Trophoblast cell (in vitro differentiated cells and primary cell): ENCODE measurements around the gene CAPN14.
A peak's percentile ranks its signal among the peaks of the same experiment; 100 is the strongest.

Experiments used
- DNase-seq, 2 donors: peaks; one replicate each; pipeline ENCODE4 v3.0.0-alpha.2; 2016
- H2AFZ ChIP-seq: 2 replicates; pipeline ENCODE4 v1.6.1; 2013; ENCODE audit warnings: low read length, moderate library complexity, mild to moderate bottlenecking; ENCODE audit not compliant: insufficient read depth, poor library complexity
- H2AK5ac ChIP-seq: 2 replicates; pipeline ENCODE4 v1.6.1; 2013; ENCODE audit warnings: mild to moderate bottlenecking, low read length
- H2BK120ac ChIP-seq: 2 replicates; pipeline ENCODE4 v1.6.1; 2013; ENCODE audit warnings: low read length, mild to moderate bottlenecking, moderate library complexity; ENCODE audit not compliant: insufficient read depth, poor library complexity
- H2BK12ac ChIP-seq: 2 replicates; pipeline ENCODE4 v1.6.1; 2013; ENCODE audit warnings: mild to moderate bottlenecking, low read length, moderate library complexity
- H2BK5ac ChIP-seq: 2 replicates; pipeline ENCODE4 v1.6.1; 2013; ENCODE audit warnings: low read length, low read depth, moderate library complexity, mild to moderate bottlenecking; ENCODE audit not compliant: poor library complexity
- H3K14ac ChIP-seq: 2 replicates; pipeline ENCODE4 v1.6.1; 2013; ENCODE audit warnings: mild to moderate bottlenecking, low read length
- H3K18ac ChIP-seq: 2 replicates; pipeline ENCODE4 v1.6.1; 2013; ENCODE audit warnings: mild to moderate bottlenecking, low read length
- H3K23ac ChIP-seq: 2 replicates; pipeline ENCODE4 v1.6.1; 2013; ENCODE audit warnings: low read length
- H3K27ac ChIP-seq: 2 replicates; pipeline ENCODE4 v1.5.1; 2013; ENCODE audit warnings: low read depth, mild to moderate bottlenecking, inconsistent platforms, low read length, moderate library complexity
- H3K27me3 ChIP-seq: 2 replicates; pipeline ENCODE4 v1.6.1; 2013; ENCODE audit warnings: inconsistent platforms, mild to moderate bottlenecking, low read length, moderate library complexity; ENCODE audit not compliant: insufficient read depth
- H3K36me3 ChIP-seq, 2 experiments: 1 replicate in 1 of 2; 2 replicates in 1 of 2; pipeline ENCODE4 v1.6.1; 2013; ENCODE audit warnings: low read length in 2 of 2, mild to moderate bottlenecking in 2 of 2, moderate library complexity in 1 of 2; ENCODE audit not compliant: insufficient read depth in 2 of 2, control insufficient read depth in 1 of 2
- H3K4ac ChIP-seq: 2 replicates; pipeline ENCODE4 v1.6.1; 2013; ENCODE audit warnings: low read depth, mild to moderate bottlenecking, low read length, moderate library complexity
- H3K4me1 ChIP-seq, 2 experiments: 1 replicate in 1 of 2; 2 replicates in 1 of 2; pipeline ENCODE4 v1.6.1; 2013; ENCODE audit warnings: low read length in 2 of 2, mild to moderate bottlenecking in 2 of 2, moderate library complexity in 1 of 2; ENCODE audit not compliant: insufficient read depth in 2 of 2, control insufficient read depth in 1 of 2
- H3K4me2 ChIP-seq: 2 replicates; pipeline ENCODE4 v1.6.1; 2013; ENCODE audit warnings: inconsistent platforms, mild to moderate bottlenecking, low read length, moderate library complexity
- H3K4me3 ChIP-seq: 2 replicates; pipeline ENCODE4 v1.5.1; 2013; ENCODE audit warnings: mild to moderate bottlenecking, low read depth, low read length, inconsistent platforms
- H3K79me1 ChIP-seq: one replicate; pipeline ENCODE4 v1.6.1; 2013; ENCODE audit warnings: low read length
- H3K79me2 ChIP-seq: 2 replicates; pipeline ENCODE4 v1.6.1; 2013; ENCODE audit warnings: low read length, mild to moderate bottlenecking; ENCODE audit not compliant: control insufficient read depth, insufficient read depth, poor library complexity
- H3K9ac ChIP-seq: 2 replicates; pipeline ENCODE4 v1.6.1; 2013; ENCODE audit warnings: mild to moderate bottlenecking, low read length
- H3K9me3 ChIP-seq: 2 replicates; pipeline ENCODE4 v1.6.1; 2013; ENCODE audit warnings: low read depth, mild to moderate bottlenecking, control low read depth, inconsistent platforms, low read length; ENCODE audit not compliant: insufficient read depth
- H4K12ac ChIP-seq: 2 replicates; pipeline ENCODE4 v1.6.1; 2013; ENCODE audit warnings: low read depth, mild to moderate bottlenecking, low read length, moderate library complexity
- H4K8ac ChIP-seq: 2 replicates; pipeline ENCODE4 v1.6.1; 2013; ENCODE audit warnings: low read depth, mild to moderate bottlenecking, low read length, moderate library complexity
- H4K91ac ChIP-seq: one replicate; pipeline ENCODE4 v1.6.1; 2013; ENCODE audit warnings: low read depth, mild to moderate bottlenecking, low read length, moderate library complexity
- WGBS: extraction: QIAGEN DNeasy Blood & Tissue Kit; methylation state at CpG from one replicate; pipeline ENCODE4 v1.1.7; 2013; ENCODE audit warnings: missing lambda C conversion rate; ENCODE audit not compliant: insufficient read length, insufficient coverage; ENCODE audit errors: extremely low coverage; 5-methylcytosine and 5-hydroxymethylcytosine counted together

Gene CAPN14

DNA sequence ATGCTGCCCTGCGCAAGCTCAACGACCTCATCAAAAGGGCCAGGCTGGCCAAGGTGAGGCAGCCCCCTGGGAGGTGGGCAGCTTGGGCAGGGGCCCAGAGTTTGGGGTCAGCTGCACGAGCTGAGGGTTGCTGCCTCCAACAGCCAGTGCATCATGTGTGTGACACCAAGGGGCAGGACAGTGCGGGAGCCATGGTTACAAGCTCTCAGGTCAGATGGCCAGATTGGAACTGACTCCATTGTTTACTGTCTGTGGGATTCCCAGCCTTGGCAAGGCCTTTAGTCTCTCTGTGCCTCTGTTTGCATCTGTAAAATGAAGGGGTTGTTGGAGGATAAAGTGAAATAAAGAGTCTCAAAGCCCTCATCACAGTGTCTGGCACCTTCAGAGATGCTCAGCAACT lies 43.6 kb upstream of the CAPN14 start:
- Histone ChIP-seq H2BK5ac (no peak overlapping the region), H3K9ac (no peak overlapping the region), H3K4me3 (no peak overlapping the region), H3K4ac (no peak overlapping the region), H3K4me2 (no peak overlapping the region), H4K91ac (no peak overlapping the region), H3K27me3 (no peaks in the 10 kb centered on the region), H3K36me3 (peaks cover 21 to 39% of the 10 kb centered on the region in 2 experiments), H3K14ac (no peak overlapping the region), H2AFZ (no peak overlapping the region), H2AK5ac (no peak overlapping the region), H3K9me3 (no peaks in the 10 kb centered on the region), H4K8ac (no peak overlapping the region), H3K27ac (no peak overlapping the region), H2BK120ac (no peak overlapping the region), H3K79me1 (no peaks in the 10 kb centered on the region), H3K23ac (no peak overlapping the region), H3K79me2 (no peaks in the 10 kb centered on the region), H2BK12ac (no peak overlapping the region), H3K18ac (no peak overlapping the region), H4K12ac (no peak overlapping the region), H3K4me1 (no peaks in the 10 kb centered on the region)
- DNase-seq: no peak
- no CpG with 5 or more reads among the region's 4 CpGs for WGBS

DNA sequence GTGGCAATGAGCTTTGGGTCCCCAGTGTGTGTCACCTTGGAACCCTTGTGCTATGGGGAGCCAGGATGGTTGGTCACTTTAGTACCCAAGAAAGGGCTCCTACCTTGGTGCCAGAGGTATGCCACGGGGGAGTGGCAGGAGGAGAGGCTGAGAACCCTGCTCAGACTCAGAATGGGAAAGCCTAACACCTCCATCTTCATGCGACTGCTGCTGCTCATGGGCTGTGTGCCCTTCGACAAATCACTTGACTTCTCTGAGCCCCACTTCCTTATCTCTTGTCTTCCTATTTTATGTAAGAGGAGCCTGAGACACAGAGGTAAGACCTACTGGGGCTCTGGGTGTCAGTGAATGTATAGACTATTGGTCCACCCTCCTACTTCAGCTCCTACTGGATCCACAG lies 41.8 kb upstream of the CAPN14 start:
- Histone ChIP-seq H3K36me3 (peaks cover 21 to 43% of the 10 kb centered on the region in 2 experiments), H3K9me3 (no peaks in the 10 kb centered on the region), H4K91ac (no peak overlapping the region), H3K23ac (no peak overlapping the region), H2AFZ (no peak overlapping the region), H3K27ac (no peak overlapping the region), H3K14ac (no peak overlapping the region), H3K79me1 (peaks cover 2% of the 10 kb centered on the region), H3K4me2 (no peak overlapping the region), H2AK5ac (no peak overlapping the region), H3K4me1 (no peaks in the 10 kb centered on the region), H3K4ac (no peak overlapping the region), H3K27me3 (no peaks in the 10 kb centered on the region), H3K4me3 (no peak overlapping the region), H4K12ac (no peak overlapping the region), H3K9ac (no peak overlapping the region), H3K79me2 (no peaks in the 10 kb centered on the region), H2BK12ac (no peak overlapping the region), H2BK120ac (no peak overlapping the region), H3K18ac (no peak overlapping the region), H2BK5ac (no peak overlapping the region), H4K8ac (no peak overlapping the region)
- no CpG with 5 or more reads among the region's 3 CpGs for WGBS
- DNase-seq: no peak

DNA sequence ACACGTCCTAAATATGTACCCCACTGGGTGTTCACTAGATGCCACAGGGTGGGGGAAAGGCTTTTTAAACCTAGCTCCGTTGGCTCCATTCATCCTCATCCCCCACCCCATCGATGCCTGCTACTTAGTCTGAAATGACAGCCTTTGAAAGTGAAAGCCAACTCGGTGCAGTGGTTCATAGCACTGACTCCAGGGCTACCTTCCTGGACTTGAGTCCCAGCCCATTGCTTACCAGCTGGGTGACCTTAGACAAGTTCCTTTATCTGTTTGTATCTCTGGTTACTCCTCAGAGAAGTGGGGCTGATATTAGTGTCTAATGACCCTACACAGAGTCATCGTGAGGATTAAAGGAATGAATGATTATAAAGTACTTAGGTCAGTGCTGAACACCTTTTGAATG lies 41.0 kb upstream of the CAPN14 start:
- Histone ChIP-seq H3K14ac (no peak overlapping the region), H2BK5ac (no peak overlapping the region), H2AFZ (no peak overlapping the region), H2AK5ac (no peak overlapping the region), H2BK120ac (no peak overlapping the region), H3K9me3 (no peaks in the 10 kb centered on the region), H3K79me1 (peaks cover 6% of the 10 kb centered on the region), H3K27ac (no peak overlapping the region), H4K91ac (no peak overlapping the region), H4K12ac (no peak overlapping the region), H3K79me2 (peaks cover under 1% of the 10 kb centered on the region), H3K4me3 (no peak overlapping the region), H3K4me1 (peaks cover 3 to 5% of the 10 kb centered on the region in 2 experiments), H3K9ac (no peak overlapping the region), H3K36me3 (peaks cover 21 to 47% of the 10 kb centered on the region in 2 experiments), H3K27me3 (no peaks in the 10 kb centered on the region), H3K4me2 (no peak overlapping the region), H2BK12ac (no peak overlapping the region), H3K18ac (no peak overlapping the region), H3K4ac (no peak overlapping the region), H3K23ac (no peak overlapping the region), H4K8ac (no peak overlapping the region)
- DNase-seq: no peak
- WGBS: no CpG with 5 or more reads among the region's 5 CpGs

DNA sequence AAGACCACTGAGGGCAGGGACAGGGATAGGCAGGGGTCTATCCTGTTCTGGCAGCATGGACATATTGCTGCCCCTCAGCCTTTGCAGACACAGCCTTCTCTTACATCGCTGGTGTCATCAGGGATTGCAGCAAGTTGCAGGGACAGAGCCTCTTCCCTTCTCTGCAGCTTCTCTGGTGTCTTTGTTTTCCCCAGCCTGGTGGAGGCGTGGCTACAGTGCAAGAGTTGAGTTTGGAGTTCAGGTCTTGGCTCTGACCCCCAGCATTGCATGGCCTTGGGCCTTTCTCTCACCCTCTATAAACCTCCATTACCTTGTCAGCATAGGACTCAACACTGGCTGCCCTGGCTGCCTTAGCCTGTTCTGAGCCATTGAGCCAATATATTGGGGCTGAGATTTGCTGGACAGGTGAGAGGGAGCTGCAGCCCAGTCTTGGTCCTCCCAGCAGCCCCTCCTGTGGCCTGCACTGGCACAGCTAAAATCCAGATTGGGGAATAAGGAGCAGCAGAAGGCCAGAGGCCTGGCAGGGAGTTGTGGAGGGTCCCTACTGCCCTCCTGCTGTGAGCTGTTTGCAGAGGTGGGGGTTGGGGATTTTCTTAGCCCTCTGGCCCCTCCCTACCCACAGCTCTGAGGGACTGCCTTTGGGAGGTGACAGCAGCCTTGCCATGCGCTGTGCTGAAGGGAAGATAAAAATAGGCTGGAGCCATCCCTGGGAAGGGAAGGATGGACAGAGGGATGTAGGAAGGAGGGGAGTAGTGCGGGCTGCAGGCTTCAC lies 39.5 kb upstream of the CAPN14 start:
- peak overlapping the region; percentile 11 for H3K14ac ChIP-seq
- peaks cover 3% of the 10 kb centered on the region for H3K79me2 ChIP-seq
- no CpG with 5 or more reads among the region's 4 CpGs for WGBS
- H2AFZ ChIP-seq: no peak overlapping the region
- no peak overlapping the region for H2BK12ac ChIP-seq
- no peak for DNase-seq
- no peak overlapping the region for H4K91ac ChIP-seq
- no peak overlapping the region for H4K8ac ChIP-seq
- no peaks in the 10 kb centered on the region for H3K27me3 ChIP-seq
- H3K9me3 ChIP-seq: no peaks in the 10 kb centered on the region
- H3K18ac ChIP-seq: no peak overlapping the region
- H3K4ac ChIP-seq: no peak overlapping the region
- no peak overlapping the region for H2BK120ac ChIP-seq
- no peak overlapping the region for H3K27ac ChIP-seq
- peak overlapping the region; percentile 8 for H3K4me3 ChIP-seq
- H3K9ac ChIP-seq: no peak overlapping the region
- no peak overlapping the region for H4K12ac ChIP-seq
- no peak overlapping the region for H2BK5ac ChIP-seq
- H3K4me1 ChIP-seq: peaks cover 12 to 13% of the 10 kb centered on the region in 2 experiments
- H2AK5ac ChIP-seq: no peak overlapping the region
- H3K79me1 ChIP-seq: peaks cover 11% of the 10 kb centered on the region
- H3K4me2 ChIP-seq: no peak overlapping the region
- H3K23ac ChIP-seq: no peak overlapping the region
- H3K36me3 ChIP-seq: peaks cover 20 to 43% of the 10 kb centered on the region in 2 experiments
